ENCODE results near the gene PES1.
A peak's percentile ranks its signal among the peaks of the same experiment; 100 is the strongest.

DNA sequence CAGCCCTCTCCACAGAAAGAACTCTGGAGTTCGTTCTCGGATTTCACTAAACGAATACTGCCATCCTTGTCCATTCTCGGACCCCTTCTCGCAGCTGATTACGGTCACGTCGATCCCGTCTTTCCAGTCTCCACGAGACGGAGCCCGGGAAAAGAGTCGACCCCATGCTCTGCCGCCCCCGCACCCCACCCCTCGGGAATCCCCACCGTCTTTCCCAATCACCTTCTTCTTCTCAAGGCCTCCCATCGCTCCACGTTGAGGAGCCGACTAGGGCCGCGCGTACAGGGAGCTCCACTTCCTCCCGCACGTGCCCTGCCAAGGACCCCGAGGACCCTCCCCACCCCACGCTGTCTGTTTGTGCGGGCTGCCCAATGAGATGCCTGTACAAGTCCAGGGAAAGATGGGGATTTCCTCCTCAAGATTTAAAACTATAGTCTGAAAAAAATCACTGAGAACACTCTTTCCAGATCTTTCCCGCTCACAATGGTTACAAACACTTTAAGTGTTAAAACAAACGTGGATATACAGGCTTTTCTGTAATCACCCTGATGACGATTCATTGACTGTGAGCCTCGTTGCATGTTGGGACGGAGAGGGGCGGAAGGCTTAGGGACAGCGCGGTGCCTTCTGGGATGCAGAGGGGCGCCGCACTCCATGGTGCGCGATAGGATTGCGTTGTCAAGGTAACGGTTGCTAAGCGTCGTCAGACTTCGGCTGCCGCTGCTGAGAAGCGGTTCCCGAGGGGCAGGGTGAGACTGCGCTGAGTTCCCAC lies at the start of gene PES1:
- TF ChIP-seq CTCF (IDR thresholded peaks at IDR 0.05), result no peak
- peak; percentile 64 to 76 (median 68) for TF ChIP-seq POLR2AphosphoS5 (IDR thresholded peaks at IDR 0.05)
